Lung microvascular endothelial cell (primary cell): ENCODE results near the gene CHMP4A. TPM values are rescaled to one million over a fixed set of nuclear protein-coding genes. Genes with fewer than 3 reads are reported as not detected.

ENCODE experiments used
- DNase-seq, 2 donors: peaks; one replicate each; pipeline versions ENCODE4 v3.0.0 to v3.0.0-alpha.2; 2010; ENCODE audit warnings: low read depth in 2 of 2
- total RNA-seq: library from RNA; depleted of rRNA; stranded (reverse); fragments of >200 nt; gene quantifications from 2 replicates; pipeline ENCODE4 v1.2.1, GENCODE V29; 2014

Gene CHMP4A, protein sequence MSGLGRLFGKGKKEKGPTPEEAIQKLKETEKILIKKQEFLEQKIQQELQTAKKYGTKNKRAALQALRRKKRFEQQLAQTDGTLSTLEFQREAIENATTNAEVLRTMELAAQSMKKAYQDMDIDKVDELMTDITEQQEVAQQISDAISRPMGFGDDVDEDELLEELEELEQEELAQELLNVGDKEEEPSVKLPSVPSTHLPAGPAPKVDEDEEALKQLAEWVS
- total RNA-seq, result 12.2 and 16.3 TPM in 2 replicates

DNA sequence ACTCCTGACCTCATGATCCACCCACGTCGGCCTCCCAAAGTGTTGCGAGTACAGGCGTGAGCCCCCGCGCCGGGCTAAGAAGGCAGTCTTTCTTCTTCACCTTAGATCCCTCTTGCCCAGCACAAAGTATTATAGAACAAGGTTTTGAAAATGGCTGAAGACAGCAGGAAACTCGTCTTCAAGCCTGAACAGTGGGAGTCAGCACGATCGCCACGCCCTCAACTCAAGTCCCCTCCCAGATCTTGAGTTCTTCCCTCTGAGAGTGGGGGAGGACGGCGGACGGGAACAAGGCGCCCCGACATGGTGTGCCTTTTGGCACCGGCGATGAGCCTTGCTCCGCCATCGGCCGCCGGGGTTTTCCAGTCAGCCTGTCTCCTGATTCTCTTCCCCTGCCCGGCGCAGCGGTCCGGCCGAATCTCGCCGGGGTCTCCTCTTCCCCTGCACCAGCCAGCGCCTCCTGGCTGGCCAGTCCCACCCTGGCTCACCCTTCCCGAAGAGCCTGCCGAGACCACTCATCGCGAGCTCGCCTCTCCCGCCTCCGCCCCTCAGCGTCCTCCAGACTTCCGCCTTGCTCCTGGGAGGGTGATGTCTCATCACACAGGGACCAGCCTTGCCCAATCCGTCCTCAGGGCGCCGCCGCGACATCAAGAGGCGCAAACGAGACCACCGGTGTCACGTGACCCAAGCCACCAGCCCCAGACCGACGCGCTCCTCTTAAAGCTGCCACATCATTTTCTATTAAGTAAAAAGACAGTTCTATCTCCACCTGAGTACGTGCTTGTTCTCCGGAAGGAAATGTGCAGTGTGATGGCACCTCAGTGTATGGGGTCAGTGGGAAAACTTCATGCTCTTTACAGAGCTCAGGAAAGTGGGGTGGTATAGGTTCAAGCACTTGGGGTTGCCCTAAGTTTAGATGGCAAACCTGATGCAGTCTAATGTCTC, at the start of gene CHMP4A:
Gene CHMP4A, minus strand, starts transcription at position 565 of the 942 bp plus-strand sequence. Its CDS starts 49 bp downstream, at position 516.
- DNase-seq, result peak; percentile 98 to 99

DNA sequence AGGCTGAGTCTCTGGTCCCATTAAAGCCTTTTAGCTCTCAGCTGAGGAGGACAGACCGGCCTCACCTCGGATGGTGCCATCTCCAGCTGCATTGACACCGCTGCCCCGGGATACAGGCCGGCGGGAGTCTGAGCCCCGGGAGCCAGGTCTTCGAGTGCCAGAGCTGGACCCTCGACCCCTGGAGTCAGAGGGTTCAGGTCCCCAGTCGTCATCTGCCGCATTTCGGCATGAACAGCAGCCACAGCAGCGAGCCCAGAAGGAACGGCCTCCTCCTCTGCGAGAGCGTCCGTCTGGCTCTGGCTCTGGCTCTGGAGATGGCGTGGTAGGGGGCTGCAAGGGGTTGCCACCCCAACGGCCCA, 48.7 kb upstream of the CHMP4A start:
- DNase-seq, result no peak

DNA sequence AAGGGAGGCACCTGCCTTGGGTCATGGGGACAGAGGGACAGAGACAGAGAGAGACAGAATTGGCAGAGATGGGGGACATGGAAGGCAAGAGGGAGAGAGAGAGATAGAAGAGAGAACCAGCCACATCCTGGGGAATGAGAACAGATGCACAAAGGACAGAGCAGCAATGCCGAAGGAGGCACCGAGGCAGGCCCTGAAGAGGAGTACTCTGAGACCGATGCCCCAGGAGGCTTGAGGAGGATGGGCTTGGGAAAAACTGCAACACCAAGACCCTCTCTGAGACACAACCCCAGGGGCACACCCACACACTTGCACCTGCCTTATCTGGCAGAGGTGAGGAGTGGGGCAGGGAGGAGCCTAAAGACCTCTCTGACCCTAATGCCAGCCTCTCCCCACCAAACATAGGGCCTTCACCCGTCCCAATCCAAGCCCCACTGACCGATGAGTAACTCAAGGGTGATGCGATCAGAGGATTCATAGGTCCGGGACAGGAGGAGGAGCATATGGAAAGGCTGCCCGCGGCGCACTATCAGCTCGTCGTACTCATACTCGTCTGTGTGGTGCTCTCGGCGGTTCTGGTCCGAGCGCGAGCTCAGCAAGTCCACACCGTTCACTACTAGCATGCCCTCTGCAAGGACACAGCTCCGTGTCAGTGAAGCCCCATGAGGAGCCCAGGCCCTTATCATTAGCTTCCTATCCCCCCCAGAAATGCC, 48.1 kb upstream of the CHMP4A start:
- no peak for DNase-seq

DNA sequence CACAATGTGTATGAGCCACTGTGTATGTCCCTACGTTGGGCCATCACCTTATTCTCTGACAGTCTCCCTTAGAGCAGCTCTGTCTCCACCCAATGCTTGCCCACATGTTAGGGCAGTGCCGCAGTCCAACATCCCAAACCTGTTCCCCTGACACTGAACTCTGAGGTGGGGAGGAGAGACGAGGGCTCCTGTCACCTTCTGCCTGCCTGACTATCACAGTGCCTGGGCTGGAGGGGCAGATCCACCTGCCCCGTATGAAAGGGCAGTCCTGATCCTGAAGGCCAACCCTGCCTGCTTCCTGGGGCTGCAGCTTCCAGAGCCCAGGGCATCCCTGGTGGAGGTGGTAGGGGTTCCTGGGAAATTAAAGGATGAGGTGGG, 47.5 kb upstream of the CHMP4A start:
- DNase-seq, result no peak

GRCh38 chr14:24260026-24260779, 46.9 kb upstream of the CHMP4A start:
- no peak for DNase-seq

- DNase-seq, result no peak
Observed at GRCh38 chr14:24259282-24260025, 46.2 kb upstream of the CHMP4A start.

GRCh38 chr14:24258548-24259265, 45.4 kb upstream of the CHMP4A start:
- no peak for DNase-seq

GRCh38 chr14:24258119-24258518, 44.8 kb upstream of the CHMP4A start:
- DNase-seq, result no peak

GRCh38 chr14:24256960-24257359, 43.7 kb upstream of the CHMP4A start:
- no peak for DNase-seq

DNA sequence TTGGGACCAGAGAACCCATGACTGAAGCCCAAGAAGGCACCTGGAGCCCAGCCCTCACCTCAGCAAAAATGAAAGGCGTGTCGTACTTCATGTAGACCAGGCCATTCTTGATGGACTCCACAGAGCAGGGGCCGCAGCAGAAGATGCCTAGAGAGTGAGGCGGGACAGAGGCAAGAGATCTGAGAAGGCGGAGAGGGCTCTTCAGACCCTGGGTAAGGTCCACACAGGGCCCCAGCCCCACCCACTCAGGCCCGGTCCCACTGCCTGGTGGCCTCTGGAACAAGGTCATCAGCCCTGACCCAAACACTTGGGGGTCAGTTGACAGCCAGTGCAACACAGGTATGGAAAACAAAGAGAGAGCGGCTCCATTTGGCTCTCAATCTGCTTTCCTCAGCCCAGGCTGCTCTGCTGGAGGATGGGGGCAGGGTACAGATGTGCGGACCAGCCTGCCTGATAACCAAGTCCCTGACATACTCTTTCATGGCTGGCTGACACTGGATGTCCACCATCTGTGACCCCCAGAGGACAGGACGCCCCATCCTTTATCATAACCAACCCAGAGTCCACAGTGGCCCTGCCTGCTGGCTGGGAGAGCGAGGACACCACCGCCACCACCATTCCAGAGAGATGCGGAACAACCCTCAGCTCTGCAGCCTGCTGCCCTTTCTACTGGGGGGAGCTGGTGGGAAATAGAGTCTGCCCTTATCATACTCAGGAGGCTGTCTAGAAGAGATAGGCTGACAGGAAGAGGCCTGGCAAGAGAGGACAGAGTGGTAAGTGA, 42.8 kb upstream of the CHMP4A start:
- no peak for DNase-seq

DNA sequence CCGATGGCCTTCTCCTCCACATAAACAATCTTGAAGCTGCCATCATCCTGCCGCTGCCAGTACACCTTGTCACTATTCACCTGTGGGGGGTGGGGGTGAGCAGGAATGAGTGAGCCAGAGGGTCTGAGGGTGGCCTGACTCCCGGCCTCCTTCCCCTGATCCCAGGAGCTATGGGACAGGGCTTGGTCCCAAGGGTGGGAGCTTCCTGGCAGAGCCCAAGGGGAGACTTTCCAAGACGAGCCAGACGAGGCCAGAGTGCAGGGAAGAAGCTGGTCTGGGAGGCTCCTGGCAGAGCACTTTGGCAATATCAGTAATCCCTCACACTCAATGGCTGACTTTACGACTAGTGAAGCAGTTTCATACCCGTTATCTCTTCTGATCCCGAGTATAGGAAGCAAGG, 42.1 kb upstream of the CHMP4A start:
- no peak for DNase-seq

GRCh38 chr14:24254630-24255392, 41.5 kb upstream of the CHMP4A start:
- DNase-seq, result no peak

- no peak for DNase-seq
Observed at GRCh38 chr14:24253936-24254335, 40.6 kb upstream of the CHMP4A start.

GRCh38 chr14:24252289-24253124, 39.2 kb upstream of the CHMP4A start:
- no peak for DNase-seq

DNA sequence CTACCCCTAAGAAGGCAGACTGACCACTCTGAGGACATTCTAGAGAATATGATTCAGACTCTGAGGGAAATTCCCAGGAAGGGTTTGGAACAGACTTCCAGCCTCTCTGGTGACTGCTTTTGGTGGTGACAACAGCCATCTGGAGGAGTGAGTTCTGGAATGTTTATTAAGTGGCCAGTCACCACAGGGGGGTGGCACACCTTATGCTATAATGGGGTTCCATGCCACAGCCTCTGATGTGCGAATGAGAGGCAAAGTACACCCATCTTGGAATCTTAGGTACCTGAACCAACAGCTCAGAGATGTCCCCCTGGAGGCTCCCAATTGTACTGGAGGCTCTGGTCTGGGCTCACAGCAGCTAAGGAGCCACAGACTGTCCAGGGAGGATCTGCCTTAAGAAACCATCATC, 38.6 kb upstream of the CHMP4A start:
- DNase-seq, result peak in 1 of 2 donors; percentile 53

GRCh38 chr14:24250354-24250753, 37.1 kb upstream of the CHMP4A start:
- no peak for DNase-seq

- no peak for DNase-seq
Observed at GRCh38 chr14:24249230-24250021, 36.1 kb upstream of the CHMP4A start.
